GM12873 (cell line): ENCODE results near the gene RAB4B.

Experiments used
- CTCF ChIP-seq: IDR thresholded peaks from 2 replicates; pipeline ENCODE4 v1.5.1; 2012; ENCODE audit warnings: low read depth, mild to moderate bottlenecking, moderate library complexity, low read length, control low read depth; ENCODE audit not compliant: insufficient read depth; ENCODE audit errors: missing control alignments

Gene RAB4B

GRCh38 chr19:40777937-40778705, at the start of gene RAB4B:
Gene RAB4B, plus strand, starts transcription at chr19:40778247. Its CDS starts 129 bp downstream, at chr19:40778376.
- no peak for TF ChIP-seq CTCF

- TF ChIP-seq CTCF, result no peak
These were observed 44.9 kb upstream of the RAB4B start for GRCh38 chr19:40733149-40733548.

- TF ChIP-seq CTCF, result no peak
These were observed 42.9 kb upstream of the RAB4B start for GRCh38 chr19:40735013-40735771.

GRCh38 chr19:40736661-40737060, 41.4 kb upstream of the RAB4B start:
- TF ChIP-seq CTCF, result no peak

GRCh38 chr19:40737102-40737644, 40.9 kb upstream of the RAB4B start:
- no peak for TF ChIP-seq CTCF

GRCh38 chr19:40739030-40739839, 38.8 kb upstream of the RAB4B start:
- TF ChIP-seq CTCF, result no peak
